Suprapubic skin (tissue), 4 donors: ENCODE results near the gene ASPDH. TPM values are rescaled to one million over a fixed set of nuclear protein-coding genes. Genes with fewer than 3 reads are reported as not detected.

Experiments used
- DNase-seq, 2 donors: peaks; one replicate each; pipeline ENCODE4 v3.0.0-alpha.2; 2019; ENCODE audit warnings: low spot score in 2 of 2
- H3K27ac ChIP-seq: fragments of 200-600 bp; sonication (generic); one replicate; pipeline ENCODE4 v1.5.1; 2019
- H3K27me3 ChIP-seq: fragments of 200-600 bp; sonication (generic); one replicate; pipeline ENCODE4 v1.5.1; 2019
- H3K36me3 ChIP-seq: fragments of 200-600 bp; sonication (generic); one replicate; pipeline ENCODE4 v1.5.1; 2019
- H3K4me1 ChIP-seq: fragments of 200-600 bp; sonication (generic); one replicate; pipeline ENCODE4 v1.5.1; 2019
- H3K4me3 ChIP-seq: fragments of 200-600 bp; sonication (generic); one replicate; pipeline ENCODE4 v1.5.1; 2019; ENCODE audit warnings: mild to moderate bottlenecking
- H3K9me3 ChIP-seq: fragments of 200-600 bp; sonication (generic); one replicate; pipeline ENCODE4 v1.5.1; 2019
- CTCF ChIP-seq, 2 donors: fragments of 200-600 bp in 1 of 2; fragments of 450-650 bp in 1 of 2; sonication (generic) in 1 of 2; IDR thresholded peaks; one replicate each; pipeline ENCODE4 v1.5.1; 2016 to 2019; ENCODE audit warnings: antibody characterized with exemption in 2 of 2, mild to moderate bottlenecking in 1 of 2, moderate library complexity in 1 of 2
- EP300 ChIP-seq: sonication (generic); formaldehyde crosslinking; IDR thresholded peaks from one replicate; pipeline ENCODE4 v1.6.1; 2017; ENCODE audit warnings: antibody characterized with exemption
- POLR2A ChIP-seq, 2 donors: fragments of 450-650 bp; IDR thresholded peaks; one replicate each; pipeline ENCODE4 v1.6.1; 2017; ENCODE audit warnings: antibody characterized with exemption in 2 of 2, mild to moderate bottlenecking in 2 of 2, moderate library complexity in 2 of 2
- POLR2AphosphoS5 ChIP-seq, 3 donors: sonication (generic); formaldehyde crosslinking; IDR thresholded peaks; one replicate each; pipeline ENCODE4 v1.6.1; 2017; ENCODE audit warnings: antibody characterized with exemption in 3 of 3
- WGBS: methylation state at CpG from one replicate; pipeline ENCODE4 v1.1.5; 2018; 5-methylcytosine and 5-hydroxymethylcytosine counted together
- total RNA-seq, 4 donors: library from RNA; depleted of rRNA; stranded (reverse); fragments of >200 nt; gene quantifications; one replicate each; pipeline ENCODE4 v1.1.0, GENCODE V29; 2016

ASPDH gene
- total RNA-seq, 4 donors from 2014 or later: not detected

GRCh38 chr19:50520822-50521465 lies 7.2 kb upstream of the ASPDH start:
- H3K4me1 ChIP-seq: no peaks in the 10 kb centered on the region
- H3K36me3 ChIP-seq: no peaks in the 10 kb centered on the region
- 79% methylated on average over 14 of the region's 17 CpGs for WGBS
- no peaks in the 10 kb centered on the region for H3K9me3 ChIP-seq
- DNase-seq: peak in 1 of 2 donors; percentile 48
- H3K27ac ChIP-seq: no peak overlapping the region
- no peak overlapping the region for H3K4me3 ChIP-seq
- TF ChIP-seq POLR2A (IDR thresholded peaks at IDR 0.05) (no peak), POLR2AphosphoS5 (IDR thresholded peaks at IDR 0.05) (no peak), EP300 (no peak), CTCF (IDR thresholded peaks at IDR 0.05) (no peak)
- peaks cover 5% of the 10 kb centered on the region for H3K27me3 ChIP-seq

- TF ChIP-seq POLR2AphosphoS5 (IDR thresholded peaks at IDR 0.05) (no peak), CTCF (IDR thresholded peaks at IDR 0.05) (no peak), EP300 (no peak), POLR2A (IDR thresholded peaks at IDR 0.05) (no peak)
- no peaks in the 10 kb centered on the region for H3K9me3 ChIP-seq
- no peak overlapping the region for H3K4me3 ChIP-seq
- 100% methylated on average over 23 of the region's 40 CpGs for WGBS
- no peaks in the 10 kb centered on the region for H3K27me3 ChIP-seq
- DNase-seq: peak in 1 of 2 donors; percentile 75
- H3K36me3 ChIP-seq: no peaks in the 10 kb centered on the region
- H3K4me1 ChIP-seq: no peaks in the 10 kb centered on the region
- no peak overlapping the region for H3K27ac ChIP-seq
Observed at GRCh38 chr19:50519006-50519575, 5.4 kb upstream of the ASPDH start.

- DNase-seq: peak in 1 of 2 donors; percentile 69
- Histone ChIP-seq H3K27ac (no peak overlapping the region), H3K4me3 (no peak overlapping the region), H3K4me1 (no peaks in the 10 kb centered on the region), H3K27me3 (no peaks in the 10 kb centered on the region), H3K9me3 (no peaks in the 10 kb centered on the region), H3K36me3 (no peaks in the 10 kb centered on the region)
- TF ChIP-seq EP300 (no peak), POLR2A (IDR thresholded peaks at IDR 0.05) (no peak), POLR2AphosphoS5 (IDR thresholded peaks at IDR 0.05) (no peak), CTCF (IDR thresholded peaks at IDR 0.05) (no peak)
- WGBS: 96% methylated on average over 61 of the region's 87 CpGs
Observed at GRCh38 chr19:50518091-50519005, 4.6 kb upstream of the ASPDH start.

GRCh38 chr19:50517704-50518075 lies 4.0 kb upstream of the ASPDH start:
- Histone ChIP-seq H3K36me3 (no peaks in the 10 kb centered on the region), H3K9me3 (no peaks in the 10 kb centered on the region), H3K4me1 (no peaks in the 10 kb centered on the region), H3K27me3 (no peaks in the 10 kb centered on the region), H3K27ac (no peak overlapping the region), H3K4me3 (no peak overlapping the region)
- peak in 1 of 2 donors; percentile 72 for DNase-seq
- 98% methylated on average over 17 of the region's 37 CpGs for WGBS
- TF ChIP-seq EP300 (no peak), POLR2A (IDR thresholded peaks at IDR 0.05) (no peak), CTCF (IDR thresholded peaks at IDR 0.05) (no peak), POLR2AphosphoS5 (IDR thresholded peaks at IDR 0.05) (no peak)
